GM12892 (cell line): ENCODE results near the gene CYP2C18. TPM values are rescaled to one million over a fixed set of nuclear protein-coding genes. Genes with fewer than 3 reads are reported as not detected.
"Not testable (repeated sequence)": the region's sequence is repeated elsewhere in the genome, so short reads cannot be mapped to it uniquely, and the experiment has no call there.

Source experiments
- DNase-seq: peaks from one replicate; pipeline ENCODE4 v3.0.0; 2011; ENCODE audit not compliant: insufficient read length
- FAIRE-seq: peaks from 2 replicates; lab custom pipeline; 2011; peaks lifted over from hg19 to GRCh38; lab: Jason Lieb, UNC
- POLR2A ChIP-seq: IDR thresholded peaks from 2 replicates; pipeline ENCODE4 v1.6.1; 2011; ENCODE audit warnings: low read depth, low read length, control low read depth
- POLR2AphosphoS5 ChIP-seq: IDR thresholded peaks from 2 replicates; pipeline ENCODE4 v1.6.1; 2011; ENCODE audit warnings: low read depth, low read length, control low read depth
- TAF1 ChIP-seq: IDR thresholded peaks from 2 replicates; pipeline ENCODE4 v1.6.1; 2011; ENCODE audit warnings: low read depth, mild to moderate bottlenecking, control low read depth, low read length, borderline replicate concordance
- polyA plus RNA-seq: library from polyadenylated mRNA; unstranded; fragments of >200 nt; gene quantifications from one replicate; pipeline ENCODE4 v1.2.1, GENCODE V29; 2012; ENCODE audit warnings: missing spikeins, inconsistent platforms; ENCODE audit not compliant: missing spikeins

Gene CYP2C18
- 0.17 TPM for polyA plus RNA-seq

DNA sequence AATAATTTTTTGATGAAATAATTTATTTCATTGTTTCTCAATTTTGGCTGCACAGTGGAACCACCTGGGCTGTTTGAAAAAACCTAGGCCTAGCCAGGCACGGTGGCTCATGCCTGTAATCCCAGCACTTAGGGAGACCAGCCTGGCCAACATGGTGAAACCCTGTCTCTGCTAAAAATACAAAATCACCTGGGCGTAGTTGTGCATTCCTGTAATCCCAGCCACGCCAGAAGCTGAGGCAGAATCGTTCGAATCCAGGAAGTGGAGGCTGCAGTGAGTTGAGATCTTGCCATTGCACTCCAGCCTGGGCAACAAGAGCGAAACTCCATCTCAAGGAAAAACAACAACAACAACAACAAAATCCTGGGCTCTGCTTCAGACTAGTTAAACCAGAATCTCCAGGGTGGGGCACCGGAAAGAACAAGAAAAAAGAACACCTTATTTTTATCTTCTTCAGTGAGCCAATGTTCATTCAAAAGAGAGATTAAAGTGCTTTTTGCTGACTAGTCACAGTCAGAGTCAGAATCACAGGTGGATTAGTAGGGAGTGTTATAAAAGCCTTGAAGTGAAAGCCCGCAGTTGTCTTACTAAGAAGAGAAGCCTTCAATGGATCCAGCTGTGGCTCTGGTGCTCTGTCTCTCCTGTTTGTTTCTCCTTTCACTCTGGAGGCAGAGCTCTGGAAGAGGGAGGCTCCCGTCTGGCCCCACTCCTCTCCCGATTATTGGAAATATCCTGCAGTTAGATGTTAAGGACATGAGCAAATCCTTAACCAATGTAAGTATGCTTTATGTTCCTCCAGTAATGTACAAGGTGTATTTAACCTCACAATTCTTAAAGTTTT is at the start of gene CYP2C18:
CYP2C18 (plus strand) TSS at position 516 of the 841 bp plus-strand sequence; CDS start at position 607, 91 bp downstream.
- TF ChIP-seq POLR2AphosphoS5, result no peak
- no peak for TF ChIP-seq TAF1
- TF ChIP-seq POLR2A, result no peak
- FAIRE-seq (no peak), DNase-seq (no peak)

DNA sequence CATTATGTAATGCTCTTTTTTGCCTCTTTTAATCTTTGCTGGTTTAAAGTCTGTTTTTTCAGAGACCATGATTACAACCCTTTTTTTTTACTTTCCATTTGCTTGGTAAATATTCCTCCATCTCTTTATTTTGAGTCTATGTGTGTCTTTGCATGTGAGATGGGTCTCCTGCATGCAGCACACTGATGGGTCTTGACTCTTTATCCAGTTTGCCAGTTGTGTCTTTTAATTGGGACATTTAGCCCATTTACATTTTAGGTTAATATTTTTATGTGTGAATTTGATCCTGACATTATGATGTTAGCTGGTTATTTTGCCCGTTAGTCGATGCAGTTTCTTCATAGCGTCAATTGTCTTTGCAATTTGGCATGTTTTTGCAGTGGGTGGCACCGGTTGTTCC is 45.4 kb upstream of the CYP2C18 start:
- FAIRE-seq, DNase-seq: not testable (repeated sequence)

DNA sequence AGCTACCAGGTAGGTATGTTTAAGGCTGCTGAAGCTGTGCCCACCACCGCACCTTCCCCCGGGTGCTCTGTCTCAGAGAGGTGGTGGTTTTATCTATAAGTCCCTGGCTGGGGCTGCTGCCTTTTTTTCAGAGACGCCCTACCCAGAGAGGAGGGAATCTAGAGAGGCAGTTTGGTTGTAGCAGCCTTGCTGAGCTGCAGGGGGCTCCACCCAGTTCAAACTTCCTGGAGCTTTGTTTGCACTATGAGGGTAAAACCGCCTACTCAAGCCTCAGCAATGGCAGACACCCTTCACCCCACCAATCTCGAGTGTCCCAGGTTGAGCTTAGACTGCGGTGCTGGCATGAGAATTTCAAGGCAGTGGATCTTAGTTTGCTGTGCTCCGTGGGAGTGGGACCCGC is 43.6 kb upstream of the CYP2C18 start:
- no peak for DNase-seq
- TF ChIP-seq POLR2A (no peak), TAF1 (no peak), POLR2AphosphoS5 (no peak)
- FAIRE-seq, result no peak

- no peak for TF ChIP-seq TAF1
- no peak for TF ChIP-seq POLR2A
- no peak for TF ChIP-seq POLR2AphosphoS5
- no peak for DNase-seq
- no peak for FAIRE-seq
Measured at GRCh38 chr10:94640562-94640961, 43.0 kb upstream of the CYP2C18 start.

- no peak for FAIRE-seq
- DNase-seq, result no peak
- no peak for TF ChIP-seq TAF1
- TF ChIP-seq POLR2AphosphoS5, result no peak
- no peak for TF ChIP-seq POLR2A
Measured at GRCh38 chr10:94641480-94641879, 42.0 kb upstream of the CYP2C18 start.

- TF ChIP-seq POLR2A (no peak), TAF1 (no peak), POLR2AphosphoS5 (no peak)
- DNase-seq (no peak), FAIRE-seq (no peak)
Measured at GRCh38 chr10:94644352-94644751, 39.2 kb upstream of the CYP2C18 start.

GRCh38 chr10:94645285-94645684 is 38.2 kb upstream of the CYP2C18 start:
- FAIRE-seq (peak; percentile 14), DNase-seq (no peak)
- TF ChIP-seq POLR2AphosphoS5 (no peak), TAF1 (no peak), POLR2A (no peak)

- not testable (repeated sequence) for FAIRE-seq, DNase-seq
Measured at GRCh38 chr10:94655201-94655600, 28.3 kb upstream of the CYP2C18 start.

DNA sequence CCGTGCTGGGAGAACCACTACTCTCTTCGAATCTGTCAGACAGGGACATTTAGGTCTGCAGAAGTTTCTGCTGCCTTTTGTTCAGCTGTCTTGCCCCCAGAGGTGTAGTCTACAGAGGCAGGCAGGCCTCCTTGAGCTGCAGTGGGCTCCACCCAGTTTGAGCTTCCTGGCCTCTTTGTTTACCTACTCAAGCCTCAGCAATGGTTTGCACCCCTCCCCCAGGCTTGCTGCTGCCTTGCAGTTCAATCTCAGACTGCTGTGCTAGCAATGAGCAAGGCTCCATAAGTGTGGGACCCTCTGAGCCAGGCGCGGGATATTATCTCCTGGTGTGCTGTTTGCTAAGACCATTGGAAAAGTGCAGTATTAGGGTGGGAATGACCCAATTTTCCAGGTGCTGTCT is 20.5 kb upstream of the CYP2C18 start:
- not testable (repeated sequence) for DNase-seq, FAIRE-seq

- DNase-seq, result no peak
- FAIRE-seq, result no peak
- no peak for TF ChIP-seq POLR2A
- no peak for TF ChIP-seq TAF1
- TF ChIP-seq POLR2AphosphoS5, result no peak
Measured at GRCh38 chr10:94666391-94667102, 17.0 kb upstream of the CYP2C18 start.

- DNase-seq, result no peak
- no peak for FAIRE-seq
- no peak for TF ChIP-seq POLR2A
- no peak for TF ChIP-seq TAF1
- no peak for TF ChIP-seq POLR2AphosphoS5
Measured at GRCh38 chr10:94673614-94674321, 9.8 kb upstream of the CYP2C18 start.

DNA sequence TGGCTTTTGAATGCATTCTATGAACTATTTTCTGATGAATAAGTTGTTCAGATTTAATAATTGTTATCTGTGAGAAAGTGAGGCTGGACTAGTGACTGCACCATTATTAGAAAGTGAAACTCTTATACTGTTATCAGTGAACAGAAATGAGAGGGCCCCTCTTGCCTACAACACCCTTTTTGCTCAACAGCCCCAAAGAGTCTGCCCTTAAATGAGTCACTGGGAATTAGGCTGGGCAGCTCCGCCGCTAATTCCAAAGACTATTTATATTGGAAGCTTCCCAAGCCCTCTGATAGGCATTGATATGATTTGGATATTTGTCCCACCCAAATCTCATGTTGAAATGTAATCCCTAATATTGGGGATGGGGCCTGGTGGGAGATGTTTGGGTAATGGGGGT is 7.0 kb upstream of the CYP2C18 start:
- no peak for FAIRE-seq
- TF ChIP-seq POLR2A (no peak), TAF1 (no peak), POLR2AphosphoS5 (no peak)
- no peak for DNase-seq
